IMR-90 (cell line): ENCODE data around the gene CFAP157. TPM values are rescaled to one million over a fixed set of nuclear protein-coding genes. Genes with fewer than 3 reads are reported as not detected.

Source experiments
- ATAC-seq: fragments of 200-7000 bp; cut with Tn5 transposase; 2 replicates; pipeline ENCODE4 v1.9.1; 2020; ENCODE audit warnings: low read depth, mild to moderate bottlenecking, moderate library complexity
- BruUV-seq: library from RNA; stranded (reverse); fragments of 400-500 nt; replicated peaks from 2 replicates; lab custom pipeline; 2021; lab: Mats Ljungman, UMichigan
- CTCF ChIA-PET: fragments of 300-600 bp; formaldehyde crosslinking; extraction: SDS; loops from one replicate; lab custom pipeline; 2021; ENCODE audit warnings: antibody characterized with exemption; lab: Yijun Ruan, JAX
- POLR2A ChIA-PET: fragments of 300-600 bp; sonication (Branson Sonifier 250); formaldehyde crosslinking; loops from one replicate; lab custom pipeline; 2022; ENCODE audit warnings: antibody characterized with exemption; ENCODE audit not compliant: unreplicated experiment; lab: Charles Lee
- DNase-seq: peaks from one replicate; pipeline ENCODE4 v3.0.0; 2013
- H2AFZ ChIP-seq: replicated peaks from 2 replicates; pipeline ENCODE3; 2013; ENCODE audit warnings: low read length, mild to moderate bottlenecking; ENCODE audit not compliant: poor library complexity
- H2AK5ac ChIP-seq: 2 replicates; pipeline ENCODE4 v1.6.1; 2013; ENCODE audit warnings: low read depth, low read length, inconsistent platforms
- H2AK9ac ChIP-seq: replicated peaks from 2 replicates; pipeline ENCODE3; 2013; ENCODE audit warnings: mild to moderate bottlenecking, low read depth, low read length, moderate library complexity; ENCODE audit not compliant: poor library complexity
- H2BK120ac ChIP-seq: 2 replicates; pipeline ENCODE4 v1.6.1; 2013; ENCODE audit warnings: low read depth, low read length, inconsistent platforms
- H2BK15ac ChIP-seq: 3 replicates; pipeline ENCODE4 v1.6.1; 2013; ENCODE audit warnings: low read depth, low read length, inconsistent platforms
- H2BK20ac ChIP-seq: 2 replicates; pipeline ENCODE4 v1.6.1; 2013; ENCODE audit warnings: low read depth, mild to moderate bottlenecking, inconsistent platforms, low read length, moderate library complexity
- H2BK5ac ChIP-seq: 2 replicates; pipeline ENCODE4 v1.6.1; 2013; ENCODE audit warnings: mild to moderate bottlenecking, low read depth, low read length, inconsistent platforms; ENCODE audit not compliant: poor library complexity, severe bottlenecking
- H3K14ac ChIP-seq: replicated peaks from 2 replicates; pipeline ENCODE4 v1.6.1; 2013; ENCODE audit warnings: low read depth, low read length, inconsistent platforms
- H3K18ac ChIP-seq: 2 replicates; pipeline ENCODE4 v1.6.1; 2013; ENCODE audit warnings: low read depth, low read length, control low read depth
- H3K23ac ChIP-seq: 2 replicates; pipeline ENCODE4 v1.6.1; 2013; ENCODE audit warnings: low read depth, low read length, inconsistent platforms
- H3K27ac ChIP-seq: 2 replicates; pipeline ENCODE4 v1.5.1; 2013; ENCODE audit warnings: mild to moderate bottlenecking, control low read depth, low read length; ENCODE audit not compliant: insufficient read depth
- H3K27me3 ChIP-seq: 2 replicates; pipeline ENCODE4 v1.6.1; 2013; ENCODE audit warnings: low read length; ENCODE audit not compliant: control insufficient read depth, insufficient read depth
- H3K36me3 ChIP-seq: 2 replicates; pipeline ENCODE4 v1.6.1; 2013; ENCODE audit warnings: low read length, mixed read lengths; ENCODE audit not compliant: control insufficient read depth, insufficient read depth
- H3K4ac ChIP-seq: 2 replicates; pipeline ENCODE4 v1.6.1; 2013; ENCODE audit warnings: low read depth, low read length, inconsistent platforms
- H3K4me1 ChIP-seq: 2 replicates; pipeline ENCODE4 v1.6.1; 2013; ENCODE audit warnings: low read length, mixed read lengths; ENCODE audit not compliant: control insufficient read depth, insufficient read depth
- H3K4me2 ChIP-seq: 2 replicates; pipeline ENCODE4 v1.6.1; 2013; ENCODE audit warnings: low read depth, mild to moderate bottlenecking, control low read depth, low read length, moderate library complexity
- H3K4me3 ChIP-seq: 2 replicates; pipeline ENCODE4 v1.5.1; 2013; ENCODE audit warnings: low read depth, mild to moderate bottlenecking, control low read depth, low read length, moderate library complexity; ENCODE audit not compliant: insufficient read depth
- H3K56ac ChIP-seq: 2 replicates; pipeline ENCODE4 v1.6.1; 2013; ENCODE audit warnings: low read length, inconsistent platforms; ENCODE audit not compliant: insufficient read depth; ENCODE audit errors: extremely low read depth
- H3K79me1 ChIP-seq, 2 experiments: 2 replicates each; pipeline ENCODE4 v1.6.1; 2013; ENCODE audit warnings: low read length in 2 of 2, inconsistent platforms in 1 of 2, low read depth in 1 of 2
- H3K9ac ChIP-seq: 2 replicates; pipeline ENCODE4 v1.6.1; 2013; ENCODE audit warnings: low read depth, low read length, control low read depth
- H3K9me1 ChIP-seq: 2 replicates; pipeline ENCODE4 v1.6.1; 2013; ENCODE audit warnings: low read length, inconsistent platforms; ENCODE audit not compliant: insufficient read depth
- H3K9me3 ChIP-seq: 2 replicates; pipeline ENCODE4 v1.6.1; 2013; ENCODE audit warnings: low read length; ENCODE audit not compliant: control insufficient read depth, insufficient read depth
- H4K20me1 ChIP-seq: 2 replicates; pipeline ENCODE4 v1.6.1; 2013; ENCODE audit warnings: low read length, inconsistent platforms; ENCODE audit not compliant: insufficient read depth
- H4K5ac ChIP-seq: 2 replicates; pipeline ENCODE4 v1.6.1; 2013; ENCODE audit warnings: mild to moderate bottlenecking, low read depth, low read length, control low read depth
- H4K8ac ChIP-seq, 2 experiments: 2 replicates each; pipeline ENCODE4 v1.6.1; 2013; ENCODE audit warnings: low read depth in 2 of 2, low read length in 2 of 2, control low read depth in 1 of 2, inconsistent platforms in 1 of 2
- H4K91ac ChIP-seq: 2 replicates; pipeline ENCODE4 v1.6.1; 2013; ENCODE audit warnings: low read depth, low read length, inconsistent platforms; ENCODE audit not compliant: insufficient read depth
- BHLHE40 ChIP-seq: fragments of 150-350 bp; IDR thresholded peaks from 2 replicates; pipeline ENCODE4 v1.6.1; 2016; ENCODE audit warnings: mild to moderate bottlenecking, low read depth, low read length
- MAFK ChIP-seq: IDR thresholded peaks from 2 replicates; pipeline ENCODE4 v1.6.1; 2012; ENCODE audit warnings: low read depth, low read length, improper control_type of control experiment
- MAZ ChIP-seq: IDR thresholded peaks from 2 replicates; pipeline ENCODE4 v1.6.1; 2012; ENCODE audit warnings: low read depth, mild to moderate bottlenecking, low read length, improper control_type of control experiment, moderate library complexity, borderline replicate concordance
- MXI1 ChIP-seq: IDR thresholded peaks from 2 replicates; pipeline ENCODE4 v1.6.1; 2012; ENCODE audit warnings: low read depth, mild to moderate bottlenecking, low read length, moderate library complexity, borderline replicate concordance
- NFE2L2 ChIP-seq: fragments of 150-350 bp; IDR thresholded peaks from 2 replicates; pipeline ENCODE4 v1.6.1; 2016; ENCODE audit warnings: low read depth, mild to moderate bottlenecking, low read length
- POLR2A ChIP-seq: IDR thresholded peaks from 2 replicates; pipeline ENCODE4 v1.6.1; 2012; ENCODE audit warnings: mild to moderate bottlenecking, low read depth, low read length
- RFX5 ChIP-seq: IDR thresholded peaks from 2 replicates; pipeline ENCODE4 v1.8.0; 2012; ENCODE audit warnings: low read depth, mild to moderate bottlenecking, low read length, moderate library complexity
- SMC3 ChIP-seq: fragments of 150-350 bp; IDR thresholded peaks from 2 replicates; pipeline ENCODE4 v1.6.1; 2016; ENCODE audit warnings: low read depth, mild to moderate bottlenecking, antibody characterized with exemption, low read length, moderate library complexity
- WGBS, 2 experiments: methylation state at CpG; one replicate each; pipeline versions ENCODE4 v1.1.5 to v1.1.7; 2013; ENCODE audit warnings: missing lambda C conversion rate in 2 of 2; ENCODE audit not compliant: insufficient read length in 1 of 2; ENCODE audit errors: extremely low coverage in 2 of 2; 5-methylcytosine and 5-hydroxymethylcytosine counted together
- dilution Hi-C: fragments of 300-500 bp; cut with HindIII; formaldehyde crosslinking; loops from one replicate; pipeline ENCODE4 v1.14.3; 2018; ENCODE audit warnings: low sequenced_read_pairs; ENCODE audit not compliant: unreplicated experiment
- in situ Hi-C: fragments of 300-500 bp; cut with MboI; formaldehyde crosslinking; loops from 3 replicates; pipeline ENCODE4 v1.14.3; 2019; ENCODE audit warnings: low sequenced_read_pairs, inconsistent platforms, mixed read lengths
- intact Hi-C: fragments of 100-400 bp; cut with micrococcal nuclease; formaldehyde crosslinking; loops from 2 replicates; pipeline ENCODE4 v1.10.0; 2022
- polyA plus RNA-seq, 3 experiments: library from polyadenylated mRNA; depleted of rRNA; stranded (reverse); fragments of >200 nt; gene quantifications; 2 replicates each; pipeline ENCODE4 v1.2.3, GENCODE V29; 2012; ENCODE audit warnings: low replicate concordance in 1 of 3
- total RNA-seq: library from RNA; depleted of rRNA; stranded (reverse); fragments of >200 nt; gene quantifications from 2 replicates; pipeline ENCODE4 v1.2.3, GENCODE V29; 2012

CFAP157 gene
- total and polyA plus RNA-seq, 2 of the 4 experiments (the other 2 are of a cell fraction), result not detected

DNA sequence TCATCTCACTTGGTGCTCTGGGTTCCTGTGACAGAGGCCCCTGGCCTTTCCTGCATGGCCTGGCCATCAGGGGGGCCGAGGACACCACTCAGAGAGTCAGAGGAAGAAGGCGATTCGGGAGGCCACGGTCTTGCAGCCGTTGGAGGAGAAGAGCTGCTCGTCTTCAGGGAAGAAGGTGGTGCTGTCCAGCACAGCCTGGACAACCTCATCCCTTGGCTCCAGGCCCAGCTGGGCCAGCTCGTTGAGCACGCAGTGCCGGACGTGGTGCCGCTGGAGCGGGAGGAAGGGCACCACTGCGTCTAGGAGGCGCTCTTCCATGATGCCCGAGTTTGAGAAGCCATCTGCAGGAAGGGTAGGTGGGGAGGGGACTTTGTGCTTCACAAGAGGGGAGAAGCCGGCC is 25.1 kb downstream of the CFAP157 start:
- CTCF ChIA-PET, result no interaction called here
- no peak overlapping the region for H4K8ac ChIP-seq
- ATAC-seq (no peak), DNase-seq (no peak)
- no peak overlapping the region for H2BK120ac ChIP-seq
- dilution Hi-C loops, result no loop called here
- H4K91ac ChIP-seq, result no peak overlapping the region
- H3K79me1 ChIP-seq, result peaks cover 4 to 12% of the 10 kb centered on the region in 2 experiments; a peak in 2 of 4 replicates
- no peak overlapping the region for H2BK20ac ChIP-seq
- TF ChIP-seq MAFK, result no peak
- no peak for TF ChIP-seq BHLHE40
- TF ChIP-seq MXI1, result no peak
- no peak for TF ChIP-seq NFE2L2
- TF ChIP-seq POLR2A, result no peak
- no peak for TF ChIP-seq SMC3
- TF ChIP-seq RFX5, result no peak
- TF ChIP-seq MAZ, result no peak
- H2AFZ ChIP-seq, result no peak overlapping the region
- H4K20me1 ChIP-seq, result no peaks in the 10 kb centered on the region
- no peaks in the 10 kb centered on the region for H3K9me1 ChIP-seq
- H3K14ac ChIP-seq, result no peak overlapping the region
- H2AK5ac ChIP-seq, result 0 out of 2 replicates have a peak overlapping the region, but pooled peaks have one; percentile 3
- H3K36me3 ChIP-seq, result peaks cover 5% of the 10 kb centered on the region; the same call in 1 of the 2 replicates
- H3K56ac ChIP-seq, result no peak overlapping the region
- no peak overlapping the region for H3K27ac ChIP-seq
- BruUV-seq, result no TSS peak
- H2BK15ac ChIP-seq, result no peak overlapping the region
- no peaks in the 10 kb centered on the region for H3K27me3 ChIP-seq
- POLR2A ChIA-PET, result no interaction called here
- no peak overlapping the region for H3K4ac ChIP-seq
- H3K4me1 ChIP-seq, result peaks cover 6% of the 10 kb centered on the region
- no peaks in the 10 kb centered on the region for H3K9me3 ChIP-seq
- H4K5ac ChIP-seq, result no peak overlapping the region
- H3K9ac ChIP-seq, result no peak overlapping the region
- WGBS, 2 experiments, result 83% methylated on average over 6 of the region's 16 CpGs; no CpG with 5 or more reads in 1 of the 2 experiments
- in situ Hi-C loops, result no loop called here
- H2AK9ac ChIP-seq, result no peak overlapping the region
- intact Hi-C loops, result loop anchor here (5.0 kb wide), 1 partner anchor 225 kb away; no protein-coding TSS in a partner anchor
- H3K4me3 ChIP-seq, result no peak overlapping the region
- no peak overlapping the region for H3K23ac ChIP-seq
- H3K18ac ChIP-seq, result no peak overlapping the region
- no peak overlapping the region for H3K4me2 ChIP-seq
- no peak overlapping the region for H2BK5ac ChIP-seq
